Neural cell (in vitro differentiated cells): ENCODE results near the gene SMAD9.

Experiments used
- EP300 ChIP-seq: fragments of 450-650 bp; conservative IDR thresholded peaks from 2 replicates; pipeline ENCODE4 v1.6.1; 2014; ENCODE audit warnings: antibody characterized with exemption, mild to moderate bottlenecking, moderate library complexity; ENCODE audit not compliant: poor library complexity, severe bottlenecking
- MXI1 ChIP-seq: fragments of 450-650 bp; conservative IDR thresholded peaks from 2 replicates; pipeline ENCODE4 v1.6.1; 2014; ENCODE audit warnings: antibody characterized with exemption, mild to moderate bottlenecking; ENCODE audit not compliant: poor library complexity, severe bottlenecking
- POLR2AphosphoS5 ChIP-seq: IDR thresholded peaks from 2 replicates; pipeline ENCODE4 v1.6.1; 2012
- SMC3 ChIP-seq: fragments of 450-650 bp; conservative IDR thresholded peaks from 2 replicates; pipeline ENCODE4 v1.6.1; 2014; ENCODE audit warnings: antibody characterized with exemption, mild to moderate bottlenecking, moderate library complexity; ENCODE audit not compliant: poor library complexity
- TAF1 ChIP-seq: IDR thresholded peaks from 2 replicates; pipeline ENCODE4 v1.6.1; 2012; ENCODE audit warnings: low read depth
- TF ChIP-seq, protein P1 (sequence below): fragments of 450-650 bp; IDR thresholded peaks from 2 replicates; pipeline ENCODE4 v1.5.1; 2014; ENCODE audit warnings: antibody characterized with exemption, mild to moderate bottlenecking, moderate library complexity; ENCODE audit not compliant: poor library complexity, severe bottlenecking

DNA sequence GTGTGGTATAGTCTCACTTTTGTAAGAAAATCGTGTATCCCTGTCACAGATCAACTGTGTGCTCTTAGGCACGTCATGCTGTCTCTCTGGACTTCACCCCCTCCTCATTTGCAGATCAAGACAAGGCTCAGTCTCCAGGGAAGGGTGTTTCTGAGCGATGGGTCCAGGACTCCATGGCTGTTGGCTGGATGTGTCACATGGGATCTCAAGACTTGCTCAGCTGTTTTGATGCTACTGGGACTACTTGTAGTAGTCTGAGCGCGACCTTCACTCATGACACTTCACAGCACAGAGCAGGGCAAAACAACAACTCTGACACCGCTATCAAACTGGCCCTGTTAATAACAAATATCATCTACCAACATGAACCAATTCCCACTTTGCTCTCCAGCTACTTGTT is 36.2 kb downstream of the SMAD9 start:
- TF ChIP-seq SMC3 = no peak
- no peak for TF ChIP-seq MXI1
- TF ChIP-seq, protein P1, sequence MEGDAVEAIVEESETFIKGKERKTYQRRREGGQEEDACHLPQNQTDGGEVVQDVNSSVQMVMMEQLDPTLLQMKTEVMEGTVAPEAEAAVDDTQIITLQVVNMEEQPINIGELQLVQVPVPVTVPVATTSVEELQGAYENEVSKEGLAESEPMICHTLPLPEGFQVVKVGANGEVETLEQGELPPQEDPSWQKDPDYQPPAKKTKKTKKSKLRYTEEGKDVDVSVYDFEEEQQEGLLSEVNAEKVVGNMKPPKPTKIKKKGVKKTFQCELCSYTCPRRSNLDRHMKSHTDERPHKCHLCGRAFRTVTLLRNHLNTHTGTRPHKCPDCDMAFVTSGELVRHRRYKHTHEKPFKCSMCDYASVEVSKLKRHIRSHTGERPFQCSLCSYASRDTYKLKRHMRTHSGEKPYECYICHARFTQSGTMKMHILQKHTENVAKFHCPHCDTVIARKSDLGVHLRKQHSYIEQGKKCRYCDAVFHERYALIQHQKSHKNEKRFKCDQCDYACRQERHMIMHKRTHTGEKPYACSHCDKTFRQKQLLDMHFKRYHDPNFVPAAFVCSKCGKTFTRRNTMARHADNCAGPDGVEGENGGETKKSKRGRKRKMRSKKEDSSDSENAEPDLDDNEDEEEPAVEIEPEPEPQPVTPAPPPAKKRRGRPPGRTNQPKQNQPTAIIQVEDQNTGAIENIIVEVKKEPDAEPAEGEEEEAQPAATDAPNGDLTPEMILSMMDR = no peak
- no peak for TF ChIP-seq POLR2AphosphoS5
- no peak for TF ChIP-seq TAF1
- TF ChIP-seq EP300 = no peak
